Left ventricle myocardium inferior (tissue), 1 donor: ENCODE measurements around the gene CACNG8. TPM values are rescaled to one million over a fixed set of nuclear protein-coding genes. Genes with fewer than 3 reads are reported as not detected.

ENCODE experiments used
- total RNA-seq: library from RNA; stranded (reverse); fragmentation: NEBNext Ultra II Directional; extraction: Animal tissue kit (Norgen Biotek cat#: 25700); gene quantifications from one replicate; pipeline ENCODE4 v1.2.1, GENCODE V29; 2021
- donor health status: DM: no; HTN: yes; CAD: no; lungs with severe emphysema.

Gene CACNG8
- total RNA-seq, 1 donor from 2014 or later = 0.16 TPM

Other genes with a start within 250 kb of the CACNG8 start
- gene NLRP12, start 138.6 kb upstream of the CACNG8 start, total RNA-seq = 0.22 TPM
- gene MYADM, start 95.1 kb upstream of the CACNG8 start, total RNA-seq = 96.0 TPM
- not detected for gene PRKCG, start 80.7 kb upstream of the CACNG8 start, total RNA-seq
- not detected for gene CACNG7, start 53.7 kb upstream of the CACNG8 start, total RNA-seq
- not detected for gene CACNG6, start 28.7 kb downstream of the CACNG8 start, total RNA-seq
- not detected for gene VSTM1, start 101.0 kb downstream of the CACNG8 start, total RNA-seq
- gene TARM1, start 118.4 kb downstream of the CACNG8 start, total RNA-seq = not detected
- gene OSCAR, start 137.9 kb downstream of the CACNG8 start, total RNA-seq = 0.33 TPM
- gene NDUFA3, start 139.9 kb downstream of the CACNG8 start, total RNA-seq = 503 TPM
- gene TFPT, start 152.7 kb downstream of the CACNG8 start, total RNA-seq = 14.5 TPM
- gene PRPF31, start 152.8 kb downstream of the CACNG8 start, total RNA-seq = 39.5 TPM
- gene CNOT3, start 174.8 kb downstream of the CACNG8 start, total RNA-seq = 19.5 TPM
- 7.3 TPM for gene LENG1, start 196.8 kb downstream of the CACNG8 start, total RNA-seq
- gene TMC4, start 210.2 kb downstream of the CACNG8 start, total RNA-seq = 2.2 TPM
- 12.2 TPM for gene MBOAT7, start 226.6 kb downstream of the CACNG8 start, total RNA-seq
- 16.2 TPM for gene TSEN34, start 228.4 kb downstream of the CACNG8 start, total RNA-seq
- gene RPS9, start 237.9 kb downstream of the CACNG8 start, total RNA-seq = 648 TPM